A673 (cell line): ENCODE results near the gene IFITM1. TPM values are rescaled to one million over a fixed set of nuclear protein-coding genes. Genes with fewer than 3 reads are reported as not detected.

Source experiments
- BruUV-seq: library from RNA; stranded (reverse); fragments of 400-500 nt; replicated peaks from 2 replicates; lab custom pipeline; 2021; lab: Mats Ljungman, UMichigan
- CTCF ChIA-PET: fragments of 300-600 bp; sonication (Branson Sonifier 250); formaldehyde crosslinking; loops from one replicate; lab custom pipeline; 2022; ENCODE audit warnings: antibody characterized with exemption; lab: Charles Lee
- POLR2A ChIA-PET: fragments of 300-600 bp; sonication (Branson Sonifier 250); formaldehyde crosslinking; loops from one replicate; lab custom pipeline; 2022; ENCODE audit warnings: antibody characterized with exemption; ENCODE audit not compliant: low non-redundant PET; lab: Charles Lee
- DNase-seq: peaks from one replicate; pipeline ENCODE4 v3.0.0-alpha.2; 2015; ENCODE audit warnings: low spot score
- H3K27ac ChIP-seq: fragments of 200-600 bp; sonication (generic); 2 replicates; pipeline ENCODE4 v1.5.1; 2016; ENCODE audit warnings: mixed run types, low read depth, mild to moderate bottlenecking, mixed read lengths, antibody characterized with exemption, low read length; ENCODE audit not compliant: poor library complexity, severe bottlenecking
- H3K27me3 ChIP-seq: fragments of 200-600 bp; sonication (generic); replicated peaks from 2 replicates; pipeline ENCODE4 v1.6.1; 2017; ENCODE audit warnings: mixed run types, low read depth, mild to moderate bottlenecking, mixed read lengths, antibody characterized with exemption, low read length; ENCODE audit not compliant: insufficient read depth, poor library complexity
- H3K36me3 ChIP-seq: fragments of 200-600 bp; sonication (generic); 2 replicates; pipeline ENCODE4 v1.6.1; 2016; ENCODE audit warnings: mixed run types, mild to moderate bottlenecking, mixed read lengths, antibody characterized with exemption, low read length; ENCODE audit not compliant: insufficient read depth, poor library complexity, severe bottlenecking
- H3K4me1 ChIP-seq: fragments of 200-600 bp; sonication (generic); 2 replicates; pipeline ENCODE4 v1.6.1; 2017; ENCODE audit warnings: mixed run types, mild to moderate bottlenecking, mixed read lengths, antibody characterized with exemption, low read length; ENCODE audit not compliant: insufficient read depth, poor library complexity, severe bottlenecking
- H3K4me3 ChIP-seq: fragments of 200-600 bp; sonication (generic); 2 replicates; pipeline ENCODE4 v1.5.1; 2016; ENCODE audit warnings: low read depth, mixed run types, mild to moderate bottlenecking, mixed read lengths, low read length; ENCODE audit not compliant: poor library complexity, severe bottlenecking
- H3K9me3 ChIP-seq: fragments of 200-600 bp; sonication (generic); 2 replicates; pipeline ENCODE4 v1.6.1; 2016; ENCODE audit warnings: mixed run types, low read depth, mild to moderate bottlenecking, mixed read lengths, antibody characterized with exemption, low read length; ENCODE audit not compliant: poor library complexity, severe bottlenecking
- CTCF ChIP-seq: fragments of 300-800, 200-600 bp; sonication (generic); conservative IDR thresholded peaks from 2 replicates; pipeline ENCODE4 v1.5.1; 2017; ENCODE audit warnings: low read depth, mild to moderate bottlenecking, antibody characterized with exemption, low read length, moderate library complexity, mixed read lengths
- EZH2 ChIP-seq: fragments of 200-600 bp; sonication (generic); IDR thresholded peaks from 2 replicates; pipeline ENCODE4 v1.6.1; 2017; ENCODE audit warnings: borderline replicate concordance, low read depth, mild to moderate bottlenecking, mixed read lengths, antibody characterized with exemption, low read length; ENCODE audit not compliant: poor library complexity, severe bottlenecking
- intact Hi-C: fragments of 100-400 bp; cut with micrococcal nuclease; formaldehyde crosslinking; loops from one replicate; pipeline ENCODE4 v1.10.0; 2022; ENCODE audit not compliant: unreplicated experiment
- total RNA-seq: library from RNA; stranded (reverse); gene quantifications from 2 replicates; pipeline ENCODE4 v1.2.3, GENCODE V29; 2021

IFITM1 gene
- total RNA-seq, 1 experiment from 2014 or later = 24.4 TPM

- CTCF ChIA-PET = no interaction called here
- H3K4me1 ChIP-seq = no peaks in the 10 kb centered on the region
- BruUV-seq = no TSS peak
- intact Hi-C loops = no loop called here
- TF ChIP-seq CTCF = no peak
- no peak for TF ChIP-seq EZH2
- DNase-seq = no peak
- POLR2A ChIA-PET = no interaction called here
- H3K4me3 ChIP-seq = no peak within 1 kb of the TSS
- H3K27me3 ChIP-seq = no peaks in the 10 kb centered on the region
- H3K27ac ChIP-seq = no peak within 1 kb of the TSS
- H3K36me3 ChIP-seq = no peaks in the 10 kb centered on the region
- no peaks in the 10 kb centered on the region for H3K9me3 ChIP-seq
Observed at GRCh38 chr11:299081-299891, 14.6 kb upstream of the IFITM1 start, which contains the start of gene IFITM5. Gene IFITM5 (minus strand): TSS chr11:299526. CDS start chr11:299490, 36 bp downstream.

GRCh38 chr11:299951-300735, 13.7 kb upstream of the IFITM1 start:
- no peak overlapping the region for H3K27ac ChIP-seq
- H3K4me1 ChIP-seq = no peaks in the 10 kb centered on the region
- no peaks in the 10 kb centered on the region for H3K9me3 ChIP-seq
- ChIA-PET POLR2A (no interaction called here), CTCF (no interaction called here)
- peak; percentile 57 for DNase-seq
- no peaks in the 10 kb centered on the region for H3K27me3 ChIP-seq
- TF ChIP-seq EZH2 (no peak), CTCF (peak; percentile 52)
- no TSS peak for BruUV-seq
- intact Hi-C loops = loop anchor here (10.0 kb wide), 1 partner anchor 55 kb away; no protein-coding TSS in a partner anchor
- H3K4me3 ChIP-seq = no peak overlapping the region
- no peaks in the 10 kb centered on the region for H3K36me3 ChIP-seq

GRCh38 chr11:303363-303762, 10.5 kb upstream of the IFITM1 start:
- H3K27me3 ChIP-seq = no peaks in the 10 kb centered on the region
- POLR2A ChIA-PET = no interaction called here
- peaks cover 9% of the 10 kb centered on the region for H3K4me1 ChIP-seq
- no peaks in the 10 kb centered on the region for H3K9me3 ChIP-seq
- intact Hi-C loops = loop anchor here (10.0 kb wide), 1 partner anchor 51 kb away; no protein-coding TSS in a partner anchor
- CTCF ChIA-PET = no interaction called here
- no peak for DNase-seq
- no peaks in the 10 kb centered on the region for H3K36me3 ChIP-seq
- H3K4me3 ChIP-seq = no peak overlapping the region
- BruUV-seq = no TSS peak
- H3K27ac ChIP-seq = no peak overlapping the region
- TF ChIP-seq EZH2 (no peak), CTCF (no peak)
